Cardiac fibroblast (primary cell): Measurements from ENCODE around the gene OR2C3.

Experiments
- DNase-seq, 2 donors: peaks; one replicate each; pipeline versions ENCODE4 v3.0.0 to v3.0.0-alpha.2; 2010; ENCODE audit warnings: low read depth in 2 of 2
- H3K4me3 ChIP-seq, 2 donors: replicated peaks in 1 of 2; 1 replicate in 1 of 2; 2 replicates in 1 of 2; pipeline ENCODE4 v1.5.1; 2011; ENCODE audit warnings: low read depth in 2 of 2, low read length in 2 of 2, mild to moderate bottlenecking in 2 of 2, moderate library complexity in 1 of 2
- TF ChIP-seq, protein P1 (sequence below): IDR thresholded peaks from one replicate; pipeline ENCODE4 v1.5.1; 2011; ENCODE audit warnings: low read depth, mild to moderate bottlenecking, low read length, inconsistent platforms

The OR2C3 gene

DNA sequence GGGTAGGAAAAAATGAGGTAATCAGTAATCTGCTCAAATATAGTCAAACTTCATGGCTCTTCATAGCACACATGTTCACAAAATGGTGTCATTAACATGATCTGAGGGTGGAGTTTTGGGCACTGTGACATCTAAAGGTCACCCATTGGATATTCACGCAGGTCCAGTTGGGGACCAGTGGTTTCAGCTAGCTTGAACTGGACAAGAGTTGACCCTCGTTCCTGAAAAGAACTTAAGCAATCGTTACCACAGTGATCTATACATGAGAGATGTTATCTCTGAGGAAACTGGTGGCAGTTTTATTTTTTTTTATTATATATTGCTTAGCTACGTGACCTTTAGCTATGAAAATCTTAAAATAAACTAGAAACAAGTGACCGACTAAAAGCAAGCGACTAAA, 3.0 kb upstream of the OR2C3 start:
- H3K4me3 ChIP-seq: no peak overlapping the region
- no peak for DNase-seq
- TF ChIP-seq, protein P1, sequence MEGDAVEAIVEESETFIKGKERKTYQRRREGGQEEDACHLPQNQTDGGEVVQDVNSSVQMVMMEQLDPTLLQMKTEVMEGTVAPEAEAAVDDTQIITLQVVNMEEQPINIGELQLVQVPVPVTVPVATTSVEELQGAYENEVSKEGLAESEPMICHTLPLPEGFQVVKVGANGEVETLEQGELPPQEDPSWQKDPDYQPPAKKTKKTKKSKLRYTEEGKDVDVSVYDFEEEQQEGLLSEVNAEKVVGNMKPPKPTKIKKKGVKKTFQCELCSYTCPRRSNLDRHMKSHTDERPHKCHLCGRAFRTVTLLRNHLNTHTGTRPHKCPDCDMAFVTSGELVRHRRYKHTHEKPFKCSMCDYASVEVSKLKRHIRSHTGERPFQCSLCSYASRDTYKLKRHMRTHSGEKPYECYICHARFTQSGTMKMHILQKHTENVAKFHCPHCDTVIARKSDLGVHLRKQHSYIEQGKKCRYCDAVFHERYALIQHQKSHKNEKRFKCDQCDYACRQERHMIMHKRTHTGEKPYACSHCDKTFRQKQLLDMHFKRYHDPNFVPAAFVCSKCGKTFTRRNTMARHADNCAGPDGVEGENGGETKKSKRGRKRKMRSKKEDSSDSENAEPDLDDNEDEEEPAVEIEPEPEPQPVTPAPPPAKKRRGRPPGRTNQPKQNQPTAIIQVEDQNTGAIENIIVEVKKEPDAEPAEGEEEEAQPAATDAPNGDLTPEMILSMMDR: no peak

DNA sequence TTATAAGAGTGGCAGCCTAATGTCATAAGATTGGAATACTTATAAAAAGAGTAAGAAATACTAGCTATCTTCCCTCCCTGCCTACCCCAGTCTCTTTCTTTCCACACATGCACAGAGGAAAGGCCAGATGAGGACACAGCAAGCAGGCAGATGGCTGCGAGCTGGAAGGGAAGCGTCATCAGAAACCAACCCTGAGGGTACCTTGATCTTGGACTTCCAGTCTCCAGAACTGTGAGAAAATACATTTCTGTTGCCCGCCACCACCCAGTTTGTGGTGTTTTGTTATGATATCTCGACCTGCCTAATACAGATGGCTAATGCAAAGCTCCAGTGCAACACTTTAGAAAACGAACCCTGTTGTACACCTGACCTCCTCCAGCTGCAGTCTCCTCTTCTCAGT, 2.3 kb upstream of the OR2C3 start:
- no peak for DNase-seq
- TF ChIP-seq, protein P1: no peak
- H3K4me3 ChIP-seq: no peak overlapping the region

DNA sequence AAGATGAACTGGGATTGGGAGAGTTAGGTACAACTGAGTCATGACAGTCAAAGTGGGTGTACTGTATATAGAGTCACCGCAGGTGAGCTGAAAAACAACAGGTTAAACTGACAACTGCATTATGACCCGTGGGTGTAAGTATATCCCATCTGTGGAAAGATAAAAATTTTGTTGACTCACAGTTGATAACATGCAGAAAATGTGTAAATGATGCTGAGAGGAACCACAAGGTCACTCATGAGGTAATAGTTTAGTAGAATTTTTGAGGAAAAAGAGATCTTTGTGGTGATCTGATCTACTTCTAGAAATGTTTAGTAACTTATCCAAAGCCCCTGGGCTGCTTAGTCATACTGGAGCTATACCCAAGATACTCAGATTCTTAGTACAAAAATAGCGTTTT, 838 bp downstream of the OR2C3 start:
- TF ChIP-seq, protein P1: no peak
- H3K4me3 ChIP-seq: no peak overlapping the region
- no peak for DNase-seq

DNA sequence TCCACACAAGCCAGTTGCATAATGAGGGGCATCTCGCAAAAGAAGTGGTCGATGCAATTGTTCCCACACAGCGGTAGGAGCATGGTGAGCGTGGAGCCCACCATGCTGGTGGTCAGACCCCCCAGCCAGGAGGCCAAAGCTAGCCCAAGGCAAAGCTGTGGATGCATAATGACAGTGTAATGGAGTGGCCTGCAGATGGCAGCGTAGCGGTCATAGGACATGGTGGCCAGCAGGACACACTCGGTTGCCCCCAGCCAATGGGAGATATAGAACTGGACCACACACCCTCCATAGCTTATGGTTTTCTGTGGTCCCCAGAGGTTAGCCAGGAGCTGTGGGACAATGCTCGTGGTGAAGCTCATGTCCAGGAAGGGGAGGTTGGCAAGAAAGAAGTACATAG, 4.3 kb downstream of the OR2C3 start:
- DNase-seq: no peak
- TF ChIP-seq, protein P1: no peak
- no peak overlapping the region for H3K4me3 ChIP-seq

DNA sequence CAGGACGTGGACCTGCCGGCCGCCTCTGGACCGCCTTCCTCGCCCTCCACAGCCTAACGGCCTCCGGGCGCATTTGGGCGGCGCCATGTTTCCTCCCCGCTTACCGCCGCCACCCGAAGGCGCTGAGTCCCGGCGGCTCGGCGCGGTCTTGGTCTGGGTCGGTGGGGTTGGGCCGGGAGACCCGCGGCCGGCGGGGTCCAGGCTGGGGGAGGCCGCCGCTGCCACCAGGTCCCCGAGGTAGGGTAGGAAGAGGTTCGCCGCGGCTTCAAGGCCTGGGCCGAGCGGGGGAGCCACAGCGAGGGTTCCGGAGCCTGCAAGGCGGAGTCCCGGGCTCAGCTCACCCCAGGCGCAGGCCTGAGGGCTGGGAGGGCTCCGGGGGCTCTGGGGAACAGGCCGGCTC, 5.5 kb downstream of the OR2C3 start:
- H3K4me3 ChIP-seq: no peak overlapping the region
- DNase-seq: no peak
- TF ChIP-seq, protein P1: no peak

DNA sequence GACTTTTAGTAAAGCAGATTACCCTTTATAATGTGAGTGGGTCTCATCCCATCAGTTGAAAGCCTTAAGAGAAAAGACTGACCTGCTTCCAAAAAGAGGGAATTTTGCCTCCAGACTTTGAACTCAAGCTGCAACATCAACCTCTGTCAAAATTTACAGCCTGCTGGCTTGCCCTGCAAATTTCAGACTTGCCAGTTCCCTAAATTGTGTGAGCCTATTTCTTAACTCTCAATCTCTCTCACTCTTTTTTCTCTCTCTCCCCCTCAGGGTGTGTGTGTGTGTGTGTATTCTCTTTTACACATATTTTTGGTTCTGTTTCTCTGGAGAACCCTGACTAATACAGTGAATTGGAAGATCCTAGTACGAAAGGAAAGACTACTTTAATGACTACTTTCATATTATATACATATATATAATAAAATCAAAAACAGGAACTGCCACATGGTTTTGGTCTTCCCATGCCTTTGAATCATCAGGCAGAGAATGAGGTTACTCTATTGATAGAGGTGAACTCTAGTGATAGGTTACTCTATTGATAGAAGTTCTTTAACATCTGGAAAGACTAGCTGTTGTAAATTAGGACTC, 6.4 kb downstream of the OR2C3 start:
- no peak for DNase-seq
- no peak overlapping the region for H3K4me3 ChIP-seq
- TF ChIP-seq, protein P1: no peak
